ENCODE measurements around the gene NEMP2. TPM values are rescaled to one million over a fixed set of nuclear protein-coding genes. Genes with fewer than 3 reads are reported as not detected.

NEMP2 gene
- total RNA-seq, 1 donor from 2014 or later = 6.1 TPM

- no peak for DNase-seq
These were observed 20.0 kb upstream of the NEMP2 start for GRCh38 chr2:190554357-190555006.

GRCh38 chr2:190553254-190553653, 18.7 kb upstream of the NEMP2 start:
- no peak for DNase-seq

GRCh38 chr2:190551928-190552327, 17.4 kb upstream of the NEMP2 start:
- DNase-seq = no peak

GRCh38 chr2:190550137-190550536, 15.6 kb upstream of the NEMP2 start:
- DNase-seq = no peak

GRCh38 chr2:190547886-190548285, 13.4 kb upstream of the NEMP2 start:
- DNase-seq = no peak

- no peak for DNase-seq
These were observed 12.2 kb upstream of the NEMP2 start for GRCh38 chr2:190546734-190547133.

GRCh38 chr2:190545555-190546385, 11.2 kb upstream of the NEMP2 start:
- no peak for DNase-seq

- DNase-seq = no peak
These were observed 10.6 kb upstream of the NEMP2 start for GRCh38 chr2:190545093-190545492.

GRCh38 chr2:190540048-190540447, 5.5 kb upstream of the NEMP2 start:
- no peak for DNase-seq

GRCh38 chr2:190538201-190538600, 3.7 kb upstream of the NEMP2 start:
- no peak for DNase-seq

- no peak for DNase-seq
These were observed 3.2 kb upstream of the NEMP2 start for GRCh38 chr2:190537765-190538164.

- DNase-seq = no peak
These were observed 1.1 kb upstream of the NEMP2 start for GRCh38 chr2:190535586-190535985.

- DNase-seq = no peak
These were observed 558 bp upstream of the NEMP2 start for GRCh38 chr2:190535121-190535439.

GRCh38 chr2:190533968-190534309, 583 bp downstream of the NEMP2 start:
- DNase-seq = no peak

GRCh38 chr2:190533175-190533967, 1.2 kb downstream of the NEMP2 start:
- no peak for DNase-seq

- DNase-seq = no peak
These were observed 1.9 kb downstream of the NEMP2 start for GRCh38 chr2:190532581-190532980.

- DNase-seq = no peak
These were observed 4.1 kb downstream of the NEMP2 start for GRCh38 chr2:190530248-190530900.

GRCh38 chr2:190529486-190530247, 4.9 kb downstream of the NEMP2 start:
- DNase-seq = no peak

GRCh38 chr2:190528521-190529001, 6.0 kb downstream of the NEMP2 start:
- no peak for DNase-seq

- no peak for DNase-seq
These were observed 6.6 kb downstream of the NEMP2 start for GRCh38 chr2:190527918-190528317.

- DNase-seq = no peak
These were observed 7.3 kb downstream of the NEMP2 start for GRCh38 chr2:190527214-190527613.

All from skin of body (tissue), 2 donors.